Measurements from ENCODE around the gene FAM53B.

Gene FAM53B

DNA sequence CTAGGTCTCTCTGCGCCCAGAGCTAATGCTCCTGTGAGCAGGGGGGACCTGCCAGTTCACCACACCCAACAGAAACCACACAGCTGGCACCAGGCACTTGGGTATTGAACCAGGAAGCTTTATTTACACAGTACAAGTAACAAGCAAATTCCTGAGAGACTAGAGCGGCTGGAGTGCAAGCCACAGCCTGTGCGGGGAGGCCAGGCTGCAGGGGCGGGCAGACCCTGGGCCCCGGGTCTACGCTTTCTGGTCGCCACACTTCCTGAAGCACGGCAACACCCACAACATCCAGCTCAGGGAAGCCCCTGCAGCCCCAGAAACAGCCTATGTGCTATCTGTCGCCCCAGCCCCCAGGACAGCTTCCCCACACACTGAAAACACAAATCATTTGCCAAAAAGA is 125.0 kb downstream of the FAM53B start (continued):
- TF ChIP-seq, protein P1, sequence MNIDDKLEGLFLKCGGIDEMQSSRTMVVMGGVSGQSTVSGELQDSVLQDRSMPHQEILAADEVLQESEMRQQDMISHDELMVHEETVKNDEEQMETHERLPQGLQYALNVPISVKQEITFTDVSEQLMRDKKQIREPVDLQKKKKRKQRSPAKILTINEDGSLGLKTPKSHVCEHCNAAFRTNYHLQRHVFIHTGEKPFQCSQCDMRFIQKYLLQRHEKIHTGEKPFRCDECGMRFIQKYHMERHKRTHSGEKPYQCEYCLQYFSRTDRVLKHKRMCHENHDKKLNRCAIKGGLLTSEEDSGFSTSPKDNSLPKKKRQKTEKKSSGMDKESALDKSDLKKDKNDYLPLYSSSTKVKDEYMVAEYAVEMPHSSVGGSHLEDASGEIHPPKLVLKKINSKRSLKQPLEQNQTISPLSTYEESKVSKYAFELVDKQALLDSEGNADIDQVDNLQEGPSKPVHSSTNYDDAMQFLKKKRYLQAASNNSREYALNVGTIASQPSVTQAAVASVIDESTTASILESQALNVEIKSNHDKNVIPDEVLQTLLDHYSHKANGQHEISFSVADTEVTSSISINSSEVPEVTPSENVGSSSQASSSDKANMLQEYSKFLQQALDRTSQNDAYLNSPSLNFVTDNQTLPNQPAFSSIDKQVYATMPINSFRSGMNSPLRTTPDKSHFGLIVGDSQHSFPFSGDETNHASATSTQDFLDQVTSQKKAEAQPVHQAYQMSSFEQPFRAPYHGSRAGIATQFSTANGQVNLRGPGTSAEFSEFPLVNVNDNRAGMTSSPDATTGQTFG (tag by site-specific recombination; IDR thresholded peaks at IDR 0.05; ENCODE audit: borderline replicate concordance), result no peak
- TF ChIP-seq ZXDB (tag by site-specific recombination; IDR thresholded peaks at IDR 0.05), result no peak
- TF ChIP-seq, protein P2, sequence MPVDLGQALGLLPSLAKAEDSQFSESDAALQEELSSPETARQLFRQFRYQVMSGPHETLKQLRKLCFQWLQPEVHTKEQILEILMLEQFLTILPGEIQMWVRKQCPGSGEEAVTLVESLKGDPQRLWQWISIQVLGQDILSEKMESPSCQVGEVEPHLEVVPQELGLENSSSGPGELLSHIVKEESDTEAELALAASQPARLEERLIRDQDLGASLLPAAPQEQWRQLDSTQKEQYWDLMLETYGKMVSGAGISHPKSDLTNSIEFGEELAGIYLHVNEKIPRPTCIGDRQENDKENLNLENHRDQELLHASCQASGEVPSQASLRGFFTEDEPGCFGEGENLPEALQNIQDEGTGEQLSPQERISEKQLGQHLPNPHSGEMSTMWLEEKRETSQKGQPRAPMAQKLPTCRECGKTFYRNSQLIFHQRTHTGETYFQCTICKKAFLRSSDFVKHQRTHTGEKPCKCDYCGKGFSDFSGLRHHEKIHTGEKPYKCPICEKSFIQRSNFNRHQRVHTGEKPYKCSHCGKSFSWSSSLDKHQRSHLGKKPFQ (tag by site-specific recombination; IDR thresholded peaks at IDR 0.05), result no peak
- TF ChIP-seq, protein P3, sequence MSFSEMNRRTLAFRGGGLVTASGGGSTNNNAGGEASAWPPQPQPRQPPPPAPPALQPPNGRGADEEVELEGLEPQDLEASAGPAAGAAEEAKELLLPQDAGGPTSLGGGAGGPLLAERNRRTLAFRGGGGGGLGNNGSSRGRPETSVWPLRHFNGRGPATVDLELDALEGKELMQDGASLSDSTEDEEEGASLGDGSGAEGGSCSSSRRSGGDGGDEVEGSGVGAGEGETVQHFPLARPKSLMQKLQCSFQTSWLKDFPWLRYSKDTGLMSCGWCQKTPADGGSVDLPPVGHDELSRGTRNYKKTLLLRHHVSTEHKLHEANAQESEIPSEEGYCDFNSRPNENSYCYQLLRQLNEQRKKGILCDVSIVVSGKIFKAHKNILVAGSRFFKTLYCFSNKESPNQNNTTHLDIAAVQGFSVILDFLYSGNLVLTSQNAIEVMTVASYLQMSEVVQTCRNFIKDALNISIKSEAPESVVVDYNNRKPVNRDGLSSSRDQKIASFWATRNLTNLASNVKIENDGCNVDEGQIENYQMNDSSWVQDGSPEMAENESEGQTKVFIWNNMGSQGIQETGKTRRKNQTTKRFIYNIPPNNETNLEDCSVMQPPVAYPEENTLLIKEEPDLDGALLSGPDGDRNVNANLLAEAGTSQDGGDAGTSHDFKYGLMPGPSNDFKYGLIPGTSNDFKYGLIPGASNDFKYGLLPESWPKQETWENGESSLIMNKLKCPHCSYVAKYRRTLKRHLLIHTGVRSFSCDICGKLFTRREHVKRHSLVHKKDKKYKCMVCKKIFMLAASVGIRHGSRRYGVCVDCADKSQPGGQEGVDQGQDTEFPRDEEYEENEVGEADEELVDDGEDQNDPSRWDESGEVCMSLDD (tag by site-specific recombination; IDR thresholded peaks at IDR 0.05), result no peak
- no peak for TF ChIP-seq ZNF132 (tag by site-specific recombination; IDR thresholded peaks at IDR 0.05; ENCODE audit: borderline replicate concordance)
- TF ChIP-seq, protein P4, sequence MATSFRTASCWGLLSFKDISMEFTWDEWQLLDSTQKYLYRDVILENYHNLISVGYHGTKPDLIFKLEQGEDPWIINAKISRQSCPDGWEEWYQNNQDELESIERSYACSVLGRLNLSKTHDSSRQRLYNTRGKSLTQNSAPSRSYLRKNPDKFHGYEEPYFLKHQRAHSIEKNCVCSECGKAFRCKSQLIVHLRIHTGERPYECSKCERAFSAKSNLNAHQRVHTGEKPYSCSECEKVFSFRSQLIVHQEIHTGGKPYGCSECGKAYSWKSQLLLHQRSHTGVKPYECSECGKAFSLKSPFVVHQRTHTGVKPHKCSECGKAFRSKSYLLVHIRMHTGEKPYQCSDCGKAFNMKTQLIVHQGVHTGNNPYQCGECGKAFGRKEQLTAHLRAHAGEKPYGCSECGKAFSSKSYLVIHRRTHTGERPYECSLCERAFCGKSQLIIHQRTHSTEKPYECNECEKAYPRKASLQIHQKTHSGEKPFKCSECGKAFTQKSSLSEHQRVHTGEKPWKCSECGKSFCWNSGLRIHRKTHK (tag by site-specific recombination; IDR thresholded peaks at IDR 0.05), result no peak
- no peak for TF ChIP-seq ZNF239 (tag by site-specific recombination; IDR thresholded peaks at IDR 0.05)
- TF ChIP-seq ZNF600 (tag by site-specific recombination; IDR thresholded peaks at IDR 0.05), result no peak

DNA sequence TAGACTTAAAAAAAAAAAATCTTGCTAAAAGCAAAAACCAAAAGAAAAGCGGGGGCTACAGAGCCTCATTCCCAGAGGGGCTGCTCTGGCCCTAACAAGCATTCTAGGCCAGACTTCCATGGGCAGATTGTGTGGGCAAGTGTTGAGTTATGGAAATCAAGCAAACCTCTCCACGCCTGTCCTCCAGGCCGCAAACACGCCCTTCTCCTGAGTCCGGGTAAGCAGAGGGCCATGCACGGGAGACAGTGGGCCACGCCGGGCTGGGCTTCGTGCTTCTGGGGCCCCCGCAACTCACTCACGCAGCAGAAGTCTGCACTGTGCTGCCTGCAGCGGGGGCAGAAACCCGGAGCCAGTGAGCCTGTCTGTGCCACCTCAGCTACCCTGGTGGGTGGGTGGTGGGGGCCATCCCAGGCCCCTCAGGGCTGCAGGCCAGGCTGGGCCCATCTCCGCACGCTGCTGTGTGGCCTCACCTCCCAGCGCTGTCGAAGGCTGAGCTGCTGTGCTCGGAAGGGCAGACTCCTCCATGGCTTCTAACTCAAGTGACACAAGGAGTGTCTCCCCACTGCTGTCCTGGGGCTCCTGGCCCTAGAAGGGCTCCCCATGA is 125.6 kb downstream of the FAM53B start:
- CTCF ChIA-PET, result interaction anchor here (0.7 kb wide), 1 partner anchor 63 kb away, joined by 3 read pairs; no protein-coding TSS in a partner anchor
- Histone ChIP-seq H3K36me3 (ENCODE audit: control insufficient read depth in 2 of 2, insufficient read depth in 1 of 2, low read length in 2 of 2) (peaks cover 0 to 6% of the 10 kb centered on the region in 2 experiments; a peak in 1 of 3 replicates), H3K4me1 (ENCODE audit: control insufficient read depth, insufficient read depth, low read length) (no peaks in the 10 kb centered on the region), H3K27ac (ENCODE audit: extremely low read depth, low read depth, low read length) (no peak overlapping the region), H3K4me3 (ENCODE audit: low read depth, low read length) (no peak overlapping the region), H3K9me3 (ENCODE audit: control insufficient read depth, insufficient read depth, low read depth, low read length) (no peaks in the 10 kb centered on the region)
- POLR2A ChIA-PET, result no interaction called here
- TF ChIP-seq ZNF626 (tag by site-specific recombination; IDR thresholded peaks at IDR 0.05) (no peak), ZNF558 (tag by site-specific recombination; IDR thresholded peaks at IDR 0.05) (no peak), ZNF121 (tag by site-specific recombination; IDR thresholded peaks at IDR 0.05) (no peak), GLIS2 (tag by site-specific recombination; IDR thresholded peaks at IDR 0.05) (no peak), HOXA7 (CRISPR knock-in tag; IDR thresholded peaks at IDR 0.05; ENCODE audit: borderline replicate concordance) (no peak), ZNF529 (tag by site-specific recombination; IDR thresholded peaks at IDR 0.05; ENCODE audit: insufficient replicate concordance) (no peak), ZNF133 (tag by site-specific recombination; IDR thresholded peaks at IDR 0.05) (no peak)
- TF ChIP-seq, protein P5, sequence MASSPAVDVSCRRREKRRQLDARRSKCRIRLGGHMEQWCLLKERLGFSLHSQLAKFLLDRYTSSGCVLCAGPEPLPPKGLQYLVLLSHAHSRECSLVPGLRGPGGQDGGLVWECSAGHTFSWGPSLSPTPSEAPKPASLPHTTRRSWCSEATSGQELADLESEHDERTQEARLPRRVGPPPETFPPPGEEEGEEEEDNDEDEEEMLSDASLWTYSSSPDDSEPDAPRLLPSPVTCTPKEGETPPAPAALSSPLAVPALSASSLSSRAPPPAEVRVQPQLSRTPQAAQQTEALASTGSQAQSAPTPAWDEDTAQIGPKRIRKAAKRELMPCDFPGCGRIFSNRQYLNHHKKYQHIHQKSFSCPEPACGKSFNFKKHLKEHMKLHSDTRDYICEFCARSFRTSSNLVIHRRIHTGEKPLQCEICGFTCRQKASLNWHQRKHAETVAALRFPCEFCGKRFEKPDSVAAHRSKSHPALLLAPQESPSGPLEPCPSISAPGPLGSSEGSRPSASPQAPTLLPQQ (tag by site-specific recombination; IDR thresholded peaks at IDR 0.05), result no peak
- TF ChIP-seq, protein P3 (tag by site-specific recombination; IDR thresholded peaks at IDR 0.05), result no peak
- TF ChIP-seq, protein P6, sequence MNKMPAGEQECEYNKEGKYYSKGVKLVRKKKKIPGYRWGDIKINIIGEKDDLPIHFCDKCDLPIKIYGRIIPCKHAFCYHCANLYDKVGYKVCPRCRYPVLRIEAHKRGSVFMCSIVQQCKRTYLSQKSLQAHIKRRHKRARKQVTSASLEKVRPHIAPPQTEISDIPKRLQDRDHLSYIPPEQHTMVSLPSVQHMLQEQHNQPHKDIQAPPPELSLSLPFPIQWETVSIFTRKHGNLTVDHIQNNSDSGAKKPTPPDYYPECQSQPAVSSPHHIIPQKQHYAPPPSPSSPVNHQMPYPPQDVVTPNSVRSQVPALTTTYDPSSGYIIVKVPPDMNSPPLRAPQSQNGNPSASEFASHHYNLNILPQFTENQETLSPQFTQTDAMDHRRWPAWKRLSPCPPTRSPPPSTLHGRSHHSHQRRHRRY (tag by site-specific recombination; IDR thresholded peaks at IDR 0.05), result no peak
- TF ChIP-seq, protein P2 (tag by site-specific recombination; IDR thresholded peaks at IDR 0.05), result no peak
